ENCODE results near the gene VPS45. TPM values are rescaled to one million over a fixed set of nuclear protein-coding genes. Genes with fewer than 3 reads are reported as not detected.

Gene VPS45, protein sequence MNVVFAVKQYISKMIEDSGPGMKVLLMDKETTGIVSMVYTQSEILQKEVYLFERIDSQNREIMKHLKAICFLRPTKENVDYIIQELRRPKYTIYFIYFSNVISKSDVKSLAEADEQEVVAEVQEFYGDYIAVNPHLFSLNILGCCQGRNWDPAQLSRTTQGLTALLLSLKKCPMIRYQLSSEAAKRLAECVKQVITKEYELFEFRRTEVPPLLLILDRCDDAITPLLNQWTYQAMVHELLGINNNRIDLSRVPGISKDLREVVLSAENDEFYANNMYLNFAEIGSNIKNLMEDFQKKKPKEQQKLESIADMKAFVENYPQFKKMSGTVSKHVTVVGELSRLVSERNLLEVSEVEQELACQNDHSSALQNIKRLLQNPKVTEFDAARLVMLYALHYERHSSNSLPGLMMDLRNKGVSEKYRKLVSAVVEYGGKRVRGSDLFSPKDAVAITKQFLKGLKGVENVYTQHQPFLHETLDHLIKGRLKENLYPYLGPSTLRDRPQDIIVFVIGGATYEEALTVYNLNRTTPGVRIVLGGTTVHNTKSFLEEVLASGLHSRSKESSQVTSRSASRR
- polyA plus RNA-seq (2013, experiment 1 of 2) = 32.3 TPM
- 33.1 TPM for polyA plus RNA-seq (2013, experiment 2 of 2)

DNA sequence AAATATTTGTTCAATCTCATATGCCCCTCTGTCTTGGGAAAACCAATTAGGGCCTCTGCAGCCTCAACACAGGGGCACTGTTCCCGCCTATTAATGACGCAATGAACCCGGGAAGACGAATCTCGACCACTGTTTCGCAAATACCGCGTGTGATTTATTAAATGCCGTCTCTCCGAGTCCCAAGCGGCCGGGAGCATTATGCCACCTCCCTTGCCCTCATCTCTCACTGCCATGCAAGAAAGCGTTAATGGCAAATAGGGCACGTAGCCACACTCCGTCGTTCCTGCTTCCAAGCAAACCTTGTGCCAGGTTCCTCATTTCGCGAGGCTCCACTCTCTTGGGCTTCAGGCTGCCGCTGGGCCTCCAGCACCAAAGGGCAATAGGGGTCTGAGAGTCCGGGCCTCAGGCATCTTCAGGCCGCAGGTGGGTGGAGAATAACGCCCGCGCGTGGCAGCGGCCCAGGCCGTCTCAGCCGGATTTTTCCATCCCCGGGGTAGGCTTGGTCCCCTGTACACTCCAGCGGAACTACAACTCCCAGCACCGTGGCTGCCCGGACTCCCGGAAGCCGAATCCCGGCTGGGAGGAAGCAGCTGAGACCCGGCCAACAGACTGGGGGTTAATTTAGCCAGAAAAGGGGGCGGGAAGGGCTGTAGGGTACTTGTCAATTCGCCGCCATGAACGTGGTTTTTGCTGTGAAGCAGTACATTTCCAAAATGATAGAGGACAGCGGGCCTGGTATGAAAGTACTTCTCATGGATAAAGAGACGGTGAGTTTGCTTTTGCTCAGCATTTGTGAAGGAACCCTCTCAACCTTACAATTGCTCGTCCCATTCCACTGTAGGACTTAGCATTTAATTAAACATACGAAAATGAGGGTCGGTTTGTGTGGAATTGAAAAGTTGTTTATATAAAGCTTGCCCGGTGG, at the start of gene VPS45:
TSS of gene VPS45 (plus strand) at position 593 of the 925 bp plus-strand sequence. CDS start at position 675, 82 bp downstream.
- Histone ChIP-seq H3K9me3 (ENCODE audit: control insufficient read depth, low read length) (no peaks in the 10 kb centered on the region), H3K36me3 (ENCODE audit: control insufficient read depth, insufficient read depth, low read length) (peaks cover 17% of the 10 kb centered on the region), H3K4me3 (ENCODE audit: extremely low read depth, insufficient read depth, low read length, poor library complexity, severe bottlenecking) (peak within 1 kb of the TSS; percentile 65), H3K4me1 (ENCODE audit: control insufficient read depth, insufficient read depth, low read length, poor library complexity, severe bottlenecking) (peaks cover 8% of the 10 kb centered on the region), H3K27ac (ENCODE audit: low read depth, low read length, severe bottlenecking) (peak within 1 kb of the TSS; percentile 98)
- 0% methylated on average over 32 to 39 of the region's 46 CpGs for WGBS, 2 experiments (ENCODE audit: insufficient coverage in 2 of 2)

DNA sequence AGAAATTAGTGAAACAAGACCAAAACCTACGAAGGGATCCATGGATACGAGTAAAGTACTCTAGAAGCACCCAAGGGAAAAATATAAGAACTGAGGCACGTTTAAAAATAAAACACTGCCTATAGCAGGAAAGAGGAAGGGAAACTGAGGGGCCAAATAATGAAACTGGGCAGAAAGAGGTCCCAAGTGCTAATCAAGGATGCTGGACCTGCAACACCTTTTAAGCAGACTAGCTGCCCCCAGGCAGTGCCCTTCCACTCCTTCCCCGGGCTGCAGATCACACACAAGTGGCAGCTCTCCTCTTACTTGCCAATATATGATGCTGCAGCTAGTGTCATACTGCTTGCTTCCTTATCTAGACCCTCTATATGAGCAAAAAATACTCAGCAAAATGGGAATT, 49.4 kb upstream of the VPS45 start:
- H3K4me1 ChIP-seq (ENCODE audit: control insufficient read depth, insufficient read depth, low read length, poor library complexity, severe bottlenecking) = no peaks in the 10 kb centered on the region
- H3K36me3 ChIP-seq (ENCODE audit: control insufficient read depth, insufficient read depth, low read length) = no peaks in the 10 kb centered on the region
- H3K9me3 ChIP-seq (ENCODE audit: control insufficient read depth, low read length) = no peaks in the 10 kb centered on the region
- no peak overlapping the region for H3K27ac ChIP-seq (ENCODE audit: low read depth, low read length, severe bottlenecking)
- WGBS, 2 experiments (ENCODE audit: insufficient coverage in 2 of 2) = 76 to 95% methylated on average over 4 of the region's 4 CpGs
- H3K4me3 ChIP-seq (ENCODE audit: extremely low read depth, insufficient read depth, low read length, poor library complexity, severe bottlenecking) = no peak overlapping the region

DNA sequence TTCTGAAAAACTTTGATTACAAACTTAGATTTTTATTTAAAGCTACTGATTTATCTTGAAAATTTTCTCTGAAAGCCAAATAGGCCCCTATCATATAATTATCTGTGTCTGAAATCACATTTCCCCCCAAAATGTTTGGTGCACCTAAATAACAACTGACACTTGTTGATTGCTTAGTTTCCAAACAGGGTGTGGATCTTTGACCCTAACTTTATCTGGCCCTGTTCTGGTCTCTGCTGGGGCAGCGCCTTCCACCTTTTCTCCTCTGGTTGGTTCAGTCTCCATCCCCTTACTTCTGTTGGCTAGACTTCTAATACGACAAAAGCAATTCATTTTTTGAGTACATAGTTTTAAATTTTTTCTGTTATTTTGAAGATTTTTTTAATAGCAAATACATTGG, 46.9 kb upstream of the VPS45 start:
- Histone ChIP-seq H3K27ac (ENCODE audit: low read depth, low read length, severe bottlenecking) (no peak overlapping the region), H3K36me3 (ENCODE audit: control insufficient read depth, insufficient read depth, low read length) (no peaks in the 10 kb centered on the region), H3K4me1 (ENCODE audit: control insufficient read depth, insufficient read depth, low read length, poor library complexity, severe bottlenecking) (no peaks in the 10 kb centered on the region), H3K4me3 (ENCODE audit: extremely low read depth, insufficient read depth, low read length, poor library complexity, severe bottlenecking) (no peak overlapping the region), H3K9me3 (ENCODE audit: control insufficient read depth, low read length) (no peaks in the 10 kb centered on the region)
- WGBS, 2 experiments (ENCODE audit: insufficient coverage in 2 of 2) = no CpG with 5 or more reads among the region's 2 CpGs

DNA sequence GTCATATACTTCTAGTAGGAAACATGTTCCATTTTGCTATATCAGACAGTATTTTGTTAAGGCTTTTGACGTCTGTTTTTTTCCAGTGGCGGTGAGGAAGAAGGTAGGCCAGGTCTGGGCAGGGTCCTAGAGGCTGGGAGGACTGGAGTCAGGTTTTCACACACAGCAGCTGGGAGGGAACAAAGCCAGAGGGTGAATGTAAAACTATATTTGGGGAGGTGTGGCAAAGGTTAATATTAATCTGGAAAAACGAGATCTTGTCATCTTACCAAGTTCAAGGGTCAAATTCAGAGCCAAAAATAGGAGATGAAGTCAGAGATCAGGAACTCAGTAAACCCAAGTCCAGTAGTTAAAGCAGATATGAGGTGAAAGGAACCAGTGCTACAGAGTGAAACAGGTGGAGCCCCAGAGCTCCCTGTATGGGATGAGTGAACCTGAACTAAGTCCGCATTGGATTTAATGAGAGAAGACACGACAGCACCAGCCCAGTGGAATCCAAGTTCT, 46.3 kb upstream of the VPS45 start:
- no peaks in the 10 kb centered on the region for H3K36me3 ChIP-seq (ENCODE audit: control insufficient read depth, insufficient read depth, low read length)
- no peak overlapping the region for H3K4me3 ChIP-seq (ENCODE audit: extremely low read depth, insufficient read depth, low read length, poor library complexity, severe bottlenecking)
- H3K27ac ChIP-seq (ENCODE audit: low read depth, low read length, severe bottlenecking) = no peak overlapping the region
- H3K4me1 ChIP-seq (ENCODE audit: control insufficient read depth, insufficient read depth, low read length, poor library complexity, severe bottlenecking) = no peaks in the 10 kb centered on the region
- WGBS, 2 experiments (ENCODE audit: insufficient coverage in 2 of 2) = 89 to 92% methylated on average over 4 of the region's 5 CpGs
- no peaks in the 10 kb centered on the region for H3K9me3 ChIP-seq (ENCODE audit: control insufficient read depth, low read length)

DNA sequence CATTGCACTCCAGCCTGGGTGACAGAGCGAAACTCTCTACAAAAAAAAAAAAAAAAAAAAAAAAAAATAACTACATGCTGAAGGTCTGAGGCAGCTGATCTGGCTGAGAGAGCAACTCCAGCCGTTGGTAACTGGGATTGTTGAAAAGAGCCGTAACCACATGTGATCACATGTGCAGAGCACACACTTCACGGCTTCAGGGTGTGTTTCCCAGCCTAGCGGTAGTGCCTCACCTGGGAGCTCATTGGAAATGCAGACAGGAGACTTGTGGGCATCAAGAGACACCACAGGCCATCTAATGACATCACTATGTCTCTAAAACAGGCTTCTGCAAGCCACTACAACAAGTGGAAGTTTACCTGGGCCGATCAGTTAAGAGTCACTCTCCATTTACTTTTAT, 45.2 kb upstream of the VPS45 start:
- Histone ChIP-seq H3K4me1 (ENCODE audit: control insufficient read depth, insufficient read depth, low read length, poor library complexity, severe bottlenecking) (no peaks in the 10 kb centered on the region), H3K4me3 (ENCODE audit: extremely low read depth, insufficient read depth, low read length, poor library complexity, severe bottlenecking) (no peak overlapping the region), H3K9me3 (ENCODE audit: control insufficient read depth, low read length) (no peaks in the 10 kb centered on the region), H3K36me3 (ENCODE audit: control insufficient read depth, insufficient read depth, low read length) (no peaks in the 10 kb centered on the region), H3K27ac (ENCODE audit: low read depth, low read length, severe bottlenecking) (no peak overlapping the region)
- WGBS, 2 experiments (ENCODE audit: insufficient coverage in 2 of 2) = 77 to 100% methylated on average over 2 to 5 of the region's 6 CpGs

DNA sequence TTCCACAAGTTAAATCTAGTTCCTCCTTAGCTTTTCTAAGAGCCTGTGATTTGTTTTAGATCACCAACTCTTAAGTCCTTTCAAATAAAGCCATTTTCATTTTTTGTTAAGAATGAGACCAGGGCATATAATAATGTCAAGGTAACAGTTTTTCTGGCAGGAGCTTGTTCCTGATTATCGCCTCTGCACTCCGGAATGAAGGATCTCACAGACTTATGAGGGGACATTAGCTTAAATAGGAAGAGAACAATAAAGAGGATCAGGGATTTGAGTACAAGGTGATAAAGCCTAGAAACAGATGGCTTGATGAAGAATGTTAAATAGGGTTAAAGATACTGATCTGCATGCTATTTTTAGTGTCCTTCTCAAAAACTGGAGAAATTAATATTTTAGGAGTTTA, 43.4 kb upstream of the VPS45 start:
- 80 to 90% methylated on average over 2 of the region's 2 CpGs for WGBS, 2 experiments (ENCODE audit: insufficient coverage in 2 of 2)
- H3K4me3 ChIP-seq (ENCODE audit: extremely low read depth, insufficient read depth, low read length, poor library complexity, severe bottlenecking) = no peak overlapping the region
- no peak overlapping the region for H3K27ac ChIP-seq (ENCODE audit: low read depth, low read length, severe bottlenecking)
- no peaks in the 10 kb centered on the region for H3K4me1 ChIP-seq (ENCODE audit: control insufficient read depth, insufficient read depth, low read length, poor library complexity, severe bottlenecking)
- H3K36me3 ChIP-seq (ENCODE audit: control insufficient read depth, insufficient read depth, low read length) = no peaks in the 10 kb centered on the region
- no peaks in the 10 kb centered on the region for H3K9me3 ChIP-seq (ENCODE audit: control insufficient read depth, low read length)

DNA sequence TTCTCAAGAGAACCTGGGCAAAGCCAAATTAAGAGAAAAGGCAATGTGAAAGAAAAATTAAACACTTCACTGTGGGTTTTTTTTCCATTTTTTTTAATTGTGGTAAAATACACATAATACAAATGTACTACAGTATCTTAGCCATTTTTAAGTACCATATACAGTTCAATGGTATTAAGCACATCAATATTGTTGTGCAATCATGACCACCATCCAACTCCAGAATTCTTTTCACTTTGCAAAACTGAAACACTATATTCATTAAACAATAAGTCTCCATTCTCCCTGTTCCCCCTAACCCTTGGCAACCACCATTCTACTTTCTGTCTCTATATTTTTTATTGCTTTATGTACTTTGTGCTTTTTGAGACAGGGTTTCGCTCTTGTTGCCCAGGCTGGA, 39.3 kb upstream of the VPS45 start:
- Histone ChIP-seq H3K4me1 (ENCODE audit: control insufficient read depth, insufficient read depth, low read length, poor library complexity, severe bottlenecking) (no peaks in the 10 kb centered on the region), H3K36me3 (ENCODE audit: control insufficient read depth, insufficient read depth, low read length) (no peaks in the 10 kb centered on the region)
- WGBS, 2 experiments (ENCODE audit: insufficient coverage in 2 of 2) = 100% methylated on average over 1 of the region's 1 CpG; no CpG with 5 or more reads in 1 of the 2 experiments

DNA sequence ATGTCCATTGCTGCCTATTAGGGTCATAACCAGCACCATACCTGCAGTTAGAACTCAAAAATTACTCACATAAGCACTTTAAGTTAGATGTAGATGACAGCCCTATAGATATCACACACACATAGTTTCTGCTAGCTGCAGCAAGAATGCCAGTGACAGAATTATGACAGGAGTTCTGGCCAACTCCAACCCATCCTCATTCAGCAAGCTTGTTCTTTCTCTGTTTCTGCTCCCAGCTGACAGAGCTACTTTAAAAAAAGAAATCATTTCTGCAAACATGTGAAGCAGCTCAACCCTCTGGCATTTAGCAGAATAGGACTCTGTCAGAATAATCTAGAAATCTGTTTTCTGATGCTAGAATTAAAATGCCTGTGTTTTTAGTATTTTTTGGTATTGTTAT, 33.2 kb upstream of the VPS45 start:
- Histone ChIP-seq H3K36me3 (ENCODE audit: control insufficient read depth, insufficient read depth, low read length) (no peaks in the 10 kb centered on the region), H3K4me1 (ENCODE audit: control insufficient read depth, insufficient read depth, low read length, poor library complexity, severe bottlenecking) (no peaks in the 10 kb centered on the region), H3K27ac (ENCODE audit: low read depth, low read length, severe bottlenecking) (no peak overlapping the region), H3K9me3 (ENCODE audit: control insufficient read depth, low read length) (no peaks in the 10 kb centered on the region), H3K4me3 (ENCODE audit: extremely low read depth, insufficient read depth, low read length, poor library complexity, severe bottlenecking) (no peak overlapping the region)

More for the DNA sequence above, 39.3 kb upstream of the VPS45 start:
- no peak overlapping the region for H3K27ac ChIP-seq (ENCODE audit: low read depth, low read length, severe bottlenecking)
- no peak overlapping the region for H3K4me3 ChIP-seq (ENCODE audit: extremely low read depth, insufficient read depth, low read length, poor library complexity, severe bottlenecking)
- H3K9me3 ChIP-seq (ENCODE audit: control insufficient read depth, low read length) = no peaks in the 10 kb centered on the region

DNA sequence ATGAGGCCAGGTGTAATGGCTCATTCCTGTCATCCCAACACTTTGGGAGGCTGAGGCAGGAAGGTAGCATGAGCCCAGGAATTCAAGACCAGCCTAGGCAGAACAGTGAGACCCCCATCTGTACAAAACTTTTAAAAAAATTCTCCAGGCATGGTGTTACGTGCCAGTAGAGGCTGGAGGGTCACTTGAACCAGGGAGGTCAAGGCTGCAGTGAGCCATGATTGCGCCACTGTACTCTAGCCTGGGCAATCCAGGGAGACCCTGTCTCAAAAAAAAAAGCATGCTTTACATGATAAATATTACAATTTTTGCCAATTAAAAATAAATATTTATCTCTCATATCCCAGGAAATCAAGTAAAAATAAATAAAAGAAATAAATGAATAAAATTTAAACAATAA, 17.6 kb upstream of the VPS45 start:
- Histone ChIP-seq H3K9me3 (ENCODE audit: control insufficient read depth, low read length) (no peaks in the 10 kb centered on the region), H3K27ac (ENCODE audit: low read depth, low read length, severe bottlenecking) (no peak overlapping the region), H3K4me3 (ENCODE audit: extremely low read depth, insufficient read depth, low read length, poor library complexity, severe bottlenecking) (no peak overlapping the region), H3K36me3 (ENCODE audit: control insufficient read depth, insufficient read depth, low read length) (no peaks in the 10 kb centered on the region), H3K4me1 (ENCODE audit: control insufficient read depth, insufficient read depth, low read length, poor library complexity, severe bottlenecking) (no peaks in the 10 kb centered on the region)
- WGBS, 2 experiments (ENCODE audit: insufficient coverage in 2 of 2) = 80 to 88% methylated on average over 1 of the region's 2 CpGs

DNA sequence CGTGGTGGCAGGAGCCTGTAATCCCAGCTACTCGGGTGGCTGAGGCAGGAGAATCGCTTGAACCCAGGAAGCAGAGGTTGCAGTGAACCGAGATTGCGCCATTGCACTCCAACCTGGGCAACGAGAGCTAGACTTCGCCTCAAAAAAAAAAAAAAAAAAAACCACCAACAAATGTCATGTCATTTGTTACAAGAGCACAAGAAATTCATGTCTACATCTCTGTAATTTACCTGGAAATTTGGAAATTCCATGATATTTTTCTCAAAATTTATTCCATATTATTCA, 16.5 kb upstream of the VPS45 start:
- H3K4me3 ChIP-seq (ENCODE audit: extremely low read depth, insufficient read depth, low read length, poor library complexity, severe bottlenecking) = no peak overlapping the region
- no peaks in the 10 kb centered on the region for H3K36me3 ChIP-seq (ENCODE audit: control insufficient read depth, insufficient read depth, low read length)
- H3K9me3 ChIP-seq (ENCODE audit: control insufficient read depth, low read length) = no peaks in the 10 kb centered on the region
- 43% methylated on average over 3 to 4 of the region's 7 CpGs for WGBS, 2 experiments (ENCODE audit: insufficient coverage in 2 of 2)
- no peak overlapping the region for H3K27ac ChIP-seq (ENCODE audit: low read depth, low read length, severe bottlenecking)
- no peaks in the 10 kb centered on the region for H3K4me1 ChIP-seq (ENCODE audit: control insufficient read depth, insufficient read depth, low read length, poor library complexity, severe bottlenecking)

All from mesodermal cell (in vitro differentiated cells).